ENCODE results near the gene LGR5.
A peak's percentile ranks its signal among the peaks of the same experiment; 100 is the strongest.

Gene LGR5

GRCh38 chr12:71439613-71440344 is at the start of gene LGR5:
Gene LGR5, plus strand, starts transcription at chr12:71439798. Its CDS starts 283 bp downstream, at chr12:71440081.
- Histone ChIP-seq H3K9me3 (ENCODE audit: severe bottlenecking) (peaks cover 12% of the 10 kb centered on the region), H3K36me3 (peaks cover 3% of the 10 kb centered on the region; the same call in 1 of the 2 replicates), H3K4me3 (ENCODE audit: low read depth, low read length) (peak within 1 kb of the TSS; percentile 75), H3K27me3 (ENCODE audit: insufficient read depth, low read depth, severe bottlenecking) (no peaks in the 10 kb centered on the region), H3K27ac (peak within 1 kb of the TSS; percentile 69)
- no peak for TF ChIP-seq CTCF (IDR thresholded peaks at IDR 0.05; ENCODE audit: low read depth, low read length)
- peak; percentile 90 for DNase-seq

GRCh38 chr12:71392521-71393145 is 47.0 kb upstream of the LGR5 start:
- Histone ChIP-seq H3K27me3 (ENCODE audit: insufficient read depth, low read depth, severe bottlenecking) (no peaks in the 10 kb centered on the region), H3K36me3 (no peaks in the 10 kb centered on the region), H3K27ac (no peak overlapping the region), H3K4me3 (ENCODE audit: low read depth, low read length) (no peak overlapping the region), H3K9me3 (ENCODE audit: severe bottlenecking) (no peaks in the 10 kb centered on the region)
- DNase-seq: peak; percentile 25
- peak; percentile 84 for TF ChIP-seq CTCF (IDR thresholded peaks at IDR 0.05; ENCODE audit: low read depth, low read length)

GRCh38 chr12:71393625-71394024 is 46.0 kb upstream of the LGR5 start:
- TF ChIP-seq CTCF (IDR thresholded peaks at IDR 0.05; ENCODE audit: low read depth, low read length): no peak
- Histone ChIP-seq H3K9me3 (ENCODE audit: severe bottlenecking) (no peaks in the 10 kb centered on the region), H3K27ac (no peak overlapping the region), H3K4me3 (ENCODE audit: low read depth, low read length) (no peak overlapping the region), H3K27me3 (ENCODE audit: insufficient read depth, low read depth, severe bottlenecking) (no peaks in the 10 kb centered on the region), H3K36me3 (no peaks in the 10 kb centered on the region)
- no peak for DNase-seq

- Histone ChIP-seq H3K4me3 (ENCODE audit: low read depth, low read length) (no peak overlapping the region), H3K27me3 (ENCODE audit: insufficient read depth, low read depth, severe bottlenecking) (no peaks in the 10 kb centered on the region), H3K9me3 (ENCODE audit: severe bottlenecking) (no peaks in the 10 kb centered on the region), H3K36me3 (no peaks in the 10 kb centered on the region), H3K27ac (no peak overlapping the region)
- no peak for DNase-seq
- no peak for TF ChIP-seq CTCF (IDR thresholded peaks at IDR 0.05; ENCODE audit: low read depth, low read length)
Measured at GRCh38 chr12:71397433-71397954, 42.1 kb upstream of the LGR5 start.

- no peak for TF ChIP-seq CTCF (IDR thresholded peaks at IDR 0.05; ENCODE audit: low read depth, low read length)
- Histone ChIP-seq H3K27ac (no peak overlapping the region), H3K27me3 (ENCODE audit: insufficient read depth, low read depth, severe bottlenecking) (no peaks in the 10 kb centered on the region), H3K36me3 (no peaks in the 10 kb centered on the region), H3K9me3 (ENCODE audit: severe bottlenecking) (no peaks in the 10 kb centered on the region), H3K4me3 (ENCODE audit: low read depth, low read length) (no peak overlapping the region)
- DNase-seq: no peak
Measured at GRCh38 chr12:71399197-71399596, 40.4 kb upstream of the LGR5 start.

All from WERI-Rb-1 (cell line).